Measurements from ENCODE around the gene CCR1.

DNA sequence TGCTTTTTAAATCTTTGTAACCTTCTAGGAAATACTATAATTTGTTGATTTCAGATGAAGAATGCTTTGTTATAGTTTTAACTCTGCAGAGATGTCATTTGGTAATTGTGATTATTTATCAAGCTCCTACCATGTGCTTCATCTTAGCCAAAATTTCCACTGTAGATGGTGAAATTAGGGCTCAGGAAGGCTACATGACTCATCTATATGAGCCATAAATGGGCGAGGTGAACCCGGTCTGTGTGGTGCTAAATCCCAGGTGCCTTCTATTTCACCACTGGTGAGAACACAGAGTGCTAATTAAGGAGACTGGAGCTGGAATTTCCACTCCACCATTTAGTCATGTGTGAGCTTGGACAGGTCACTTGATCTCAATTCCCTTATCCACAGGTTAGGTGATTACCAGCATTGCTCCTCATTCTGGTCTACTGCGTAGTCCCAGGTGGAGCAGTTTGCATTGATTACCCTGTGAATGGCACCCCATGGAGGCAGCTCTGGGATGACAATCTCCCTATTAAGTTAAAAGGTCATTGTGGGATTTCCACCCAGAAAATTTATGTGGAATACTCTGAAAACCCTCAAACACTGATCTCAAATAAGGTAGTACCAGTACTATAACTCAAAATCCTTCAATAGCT is 31.3 kb upstream of the CCR1 start:
- TF ChIP-seq POLR2A (IDR thresholded peaks at IDR 0.05), result no peak
- TF ChIP-seq, protein P1, sequence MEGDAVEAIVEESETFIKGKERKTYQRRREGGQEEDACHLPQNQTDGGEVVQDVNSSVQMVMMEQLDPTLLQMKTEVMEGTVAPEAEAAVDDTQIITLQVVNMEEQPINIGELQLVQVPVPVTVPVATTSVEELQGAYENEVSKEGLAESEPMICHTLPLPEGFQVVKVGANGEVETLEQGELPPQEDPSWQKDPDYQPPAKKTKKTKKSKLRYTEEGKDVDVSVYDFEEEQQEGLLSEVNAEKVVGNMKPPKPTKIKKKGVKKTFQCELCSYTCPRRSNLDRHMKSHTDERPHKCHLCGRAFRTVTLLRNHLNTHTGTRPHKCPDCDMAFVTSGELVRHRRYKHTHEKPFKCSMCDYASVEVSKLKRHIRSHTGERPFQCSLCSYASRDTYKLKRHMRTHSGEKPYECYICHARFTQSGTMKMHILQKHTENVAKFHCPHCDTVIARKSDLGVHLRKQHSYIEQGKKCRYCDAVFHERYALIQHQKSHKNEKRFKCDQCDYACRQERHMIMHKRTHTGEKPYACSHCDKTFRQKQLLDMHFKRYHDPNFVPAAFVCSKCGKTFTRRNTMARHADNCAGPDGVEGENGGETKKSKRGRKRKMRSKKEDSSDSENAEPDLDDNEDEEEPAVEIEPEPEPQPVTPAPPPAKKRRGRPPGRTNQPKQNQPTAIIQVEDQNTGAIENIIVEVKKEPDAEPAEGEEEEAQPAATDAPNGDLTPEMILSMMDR (IDR thresholded peaks at IDR 0.05), result no peak
